Adrenal gland (tissue), 12 donors: ENCODE measurements around the gene TMEM121B. TPM values are rescaled to one million over a fixed set of nuclear protein-coding genes. Genes with fewer than 3 reads are reported as not detected.
A peak's percentile ranks its signal among the peaks of the same experiment; 100 is the strongest.

Source experiments
- DNase-seq, 7 donors: peaks; one replicate each; pipeline ENCODE4 v3.0.0-alpha.2; 2019 to 2020
- H3K27ac ChIP-seq, 5 donors: fragments of 200-600 bp; sonication (generic) in 4 of 5; 1 replicate in 3 of 5; 2 replicates in 2 of 5; pipeline versions ENCODE4 v1.5.1 to v1.8.0; 2016 to 2020; ENCODE audit warnings: mild to moderate bottlenecking in 1 of 5
- H3K27me3 ChIP-seq: fragments of 200-600 bp; 2 replicates; pipeline ENCODE4 v1.8.0; 2021
- H3K36me3 ChIP-seq, 2 donors: fragments of 200-600 bp; replicated peaks in 1 of 2; 1 replicate in 1 of 2; 2 replicates in 1 of 2; pipeline versions ENCODE4 v1.5.1 to v1.8.0; 2018 to 2022
- H3K4me1 ChIP-seq, 2 donors: fragments of 200-600 bp; replicated peaks in 1 of 2; 1 replicate in 1 of 2; 2 replicates in 1 of 2; pipeline versions ENCODE4 v1.5.1 to v1.8.0; 2018 to 2021
- H3K4me3 ChIP-seq, 4 donors: fragments of 200-600 bp; sonication (generic) in 3 of 4; one replicate each; pipeline ENCODE4 v1.5.1; 2016 to 2018
- H3K9me3 ChIP-seq, 3 donors: fragments of 200-600 bp; sonication (generic) in 1 of 3; replicated peaks in 1 of 3; 1 replicate in 2 of 3; 2 replicates in 1 of 3; pipeline versions ENCODE4 v1.5.1 to v1.8.0; 2016 to 2021
- CTCF ChIP-seq, 6 experiments: fragments of 450-650 bp in 4 of 6; fragments of 200-600 bp in 2 of 6; sonication (generic) in 1 of 6; IDR thresholded peaks; 1 replicate in 5 of 6; 2 replicates in 1 of 6; pipeline versions ENCODE4 v1.5.1 to v1.8.0; 2016 to 2021; ENCODE audit warnings: antibody characterized with exemption in 6 of 6, mild to moderate bottlenecking in 2 of 6, moderate library complexity in 1 of 6
- POLR2A ChIP-seq, 2 donors: fragments of 450-650 bp; IDR thresholded peaks; one replicate each; pipeline ENCODE4 v1.6.1; 2017; ENCODE audit warnings: antibody characterized with exemption in 2 of 2, mild to moderate bottlenecking in 2 of 2, moderate library complexity in 1 of 2
- WGBS, 4 donors: extraction: QIAGEN DNeasy Blood & Tissue Kit in 2 of 4; methylation state at CpG; one replicate each; pipeline versions ENCODE4 v1.1.5 to v1.1.7; 2013 to 2017; 5-methylcytosine and 5-hydroxymethylcytosine counted together
- intact Hi-C, 2 donors: fragments of 100-400 bp; cut with DNase I; formaldehyde crosslinking; loops; one replicate each; pipeline versions ENCODE4 v1.14.1 to v1.15.0; 2022 to 2023
- polyA plus RNA-seq, 3 donors: library from polyadenylated mRNA; stranded (reverse); fragments of 200-250 nt in 2 of 3; fragments of 350-450 nt in 1 of 3; fragmentation: Illumina TruSeq in 1 of 3; extraction: RNeasy Lipid Tissue Mini Kit (QIAGEN cat#74804) in 1 of 3; gene quantifications; one replicate each; pipeline ENCODE4 v1.2.3, GENCODE V29; 2013 to 2014
- total RNA-seq, 9 donors: library from RNA; depleted of rRNA in 4 of 9; stranded (reverse); fragments of >200 nt in 4 of 9; fragments of 120-200 nt in 1 of 9; fragmentation: NEBNext Ultra II Directional in 1 of 9; extraction: Animal tissue kit (Norgen Biotek cat#: 25700) in 1 of 9; gene quantifications; one replicate each; pipeline versions ENCODE4 v1.1.0 to v1.2.4, GENCODE V29; 2013 to 2023
- donor health status: healthy with polysubstance abuse.
- donor health status: Bipolar disorder and iron deficiency.
- donor health status: DM: yes; HTN: yes; CAD: no.
- donor health status: DM: no; HTN: no; CAD: no.
- donor health status: DM: no; HTN: no; CAD: no.
- donor health status: DM: yes; HTN: yes; CAD: no.

The TMEM121B gene
- total and polyA plus RNA-seq, 12 donors, result 0.22 to 2.3 (median 1.1) TPM

GRCh38 chr22:17158176-17158567 lies 37.0 kb upstream of the TMEM121B start:
- H3K27me3 ChIP-seq, result no peaks in the 10 kb centered on the region
- peak overlapping the region; percentile 81 to 96 (median 91) for H3K27ac ChIP-seq
- WGBS, 4 donors, result 30 to 36% (median 35%) methylated on average over 17 of the region's 17 CpGs
- intact Hi-C loops, result loop anchor here in 1 of 2 donors (10.0 kb wide), 1 partner anchor 73 kb away; the partner anchor contains the start of gene IL17RA
- DNase-seq, result no peak
- H3K4me3 ChIP-seq, result peak overlapping the region in 3 of 4 donors; percentile 60 to 79 (median 62)
- TF ChIP-seq CTCF (IDR thresholded peaks at IDR 0.05), result no peak
- no peak for TF ChIP-seq POLR2A (IDR thresholded peaks at IDR 0.05)
- peaks cover 13 to 31% of the 10 kb centered on the region in 2 donors for H3K4me1 ChIP-seq
- no peaks in the 10 kb centered on the region for H3K36me3 ChIP-seq
- H3K9me3 ChIP-seq, result no peaks in the 10 kb centered on the region

- H3K27me3 ChIP-seq, result no peaks in the 10 kb centered on the region
- intact Hi-C loops, result loop anchor here in 1 of 2 donors (10.0 kb wide), 1 partner anchor 73 kb away; the partner anchor contains the start of gene IL17RA
- no peak for DNase-seq
- no peaks in the 10 kb centered on the region for H3K9me3 ChIP-seq
- WGBS, 4 donors, result 84 to 89% (median 86%) methylated on average over 3 of the region's 3 CpGs
- peak overlapping the region in 1 of 4 donors; percentile 79 for H3K4me3 ChIP-seq
- H3K36me3 ChIP-seq, result no peaks in the 10 kb centered on the region
- H3K27ac ChIP-seq, result peak overlapping the region in 1 of 5 donors; percentile 96
- TF ChIP-seq POLR2A (IDR thresholded peaks at IDR 0.05) (no peak), CTCF (IDR thresholded peaks at IDR 0.05) (no peak)
- H3K4me1 ChIP-seq, result peaks cover 17 to 36% of the 10 kb centered on the region in 2 donors
Measured at GRCh38 chr22:17157714-17158113, 36.6 kb upstream of the TMEM121B start.

- Histone ChIP-seq H3K9me3 (no peaks in the 10 kb centered on the region), H3K27ac (no peak overlapping the region), H3K4me1 (peaks cover 21 to 42% of the 10 kb centered on the region in 2 donors), H3K36me3 (no peaks in the 10 kb centered on the region), H3K27me3 (no peaks in the 10 kb centered on the region), H3K4me3 (no peak overlapping the region)
- intact Hi-C loops, result loop anchor here in 1 of 2 donors (10.0 kb wide), 1 partner anchor 71 kb away; the partner anchor contains the start of gene IL17RA
- no peak for TF ChIP-seq CTCF (IDR thresholded peaks at IDR 0.05)
- TF ChIP-seq POLR2A (IDR thresholded peaks at IDR 0.05), result no peak
- 77 to 91% (median 85%) methylated on average over 3 of the region's 3 CpGs for WGBS, 4 donors
- no peak for DNase-seq
Measured at GRCh38 chr22:17155941-17156340, 34.8 kb upstream of the TMEM121B start.

GRCh38 chr22:17152971-17153370 lies 31.8 kb upstream of the TMEM121B start:
- Histone ChIP-seq H3K4me3 (no peak overlapping the region), H3K36me3 (no peaks in the 10 kb centered on the region), H3K27ac (no peak overlapping the region), H3K4me1 (peaks cover 9 to 43% of the 10 kb centered on the region in 2 donors), H3K27me3 (no peaks in the 10 kb centered on the region), H3K9me3 (no peaks in the 10 kb centered on the region)
- no peak for DNase-seq
- intact Hi-C loops, result loop anchor here in 1 of 2 donors (10.0 kb wide), 1 partner anchor 68 kb away; the partner anchor contains the start of gene IL17RA
- 49 to 61% (median 56%) methylated on average over 3 of the region's 3 CpGs for WGBS, 4 donors
- TF ChIP-seq CTCF (IDR thresholded peaks at IDR 0.05) (no peak), POLR2A (IDR thresholded peaks at IDR 0.05) (no peak)
